Activated naive CD8-positive, alpha-beta T cell treated with anti-CD3 and anti-CD28 coated beads, Interleukin-2, amount 50 U/mL, for 24 hours (primary cell): ENCODE measurements around the gene EPHA7.

Experiments used
- ATAC-seq: fragments of 150-1000 bp; cut with Tn5 transposase; one replicate; pipeline ENCODE4 v1.10.0; 2021
- DNase-seq: peaks from one replicate; pipeline ENCODE4 v3.0.0; 2021
- H3K27ac Mint-ChIP-seq: one replicate; pipeline ENCODE4 v1.8.0; 2021; ENCODE audit warnings: mild to moderate bottlenecking, mixed read lengths
- H3K27me3 Mint-ChIP-seq: one replicate; pipeline ENCODE4 v1.8.0; 2021; ENCODE audit warnings: mixed read lengths
- H3K36me3 Mint-ChIP-seq: one replicate; pipeline ENCODE4 v1.8.0; 2021; ENCODE audit warnings: low read depth, mixed read lengths
- H3K4me1 Mint-ChIP-seq: one replicate; pipeline ENCODE4 v1.8.0; 2021; ENCODE audit warnings: mixed read lengths
- H3K4me3 Mint-ChIP-seq: one replicate; pipeline ENCODE4 v1.8.0; 2021; ENCODE audit warnings: mild to moderate bottlenecking, moderate library complexity, mixed read lengths
- H3K9me3 Mint-ChIP-seq: one replicate; pipeline ENCODE4 v1.8.0; 2021; ENCODE audit warnings: mixed read lengths

The EPHA7 gene

DNA sequence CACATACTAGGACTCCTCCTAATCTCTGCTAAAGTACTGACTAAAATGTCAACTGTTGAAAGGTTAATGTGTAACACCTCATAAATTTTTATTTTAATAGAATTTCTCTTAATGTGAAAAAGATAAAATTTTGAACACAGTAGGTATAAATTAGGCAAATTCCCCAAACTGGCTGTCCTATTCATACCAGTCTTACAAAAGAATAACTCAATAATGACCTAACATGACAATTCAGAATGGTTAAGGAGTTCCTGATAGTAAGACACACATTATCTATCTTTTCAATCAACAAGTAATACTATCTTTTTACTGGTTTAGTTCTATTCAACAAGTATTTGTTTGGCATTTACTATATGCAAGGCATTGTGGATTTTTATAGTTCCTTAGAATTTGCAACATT is 141.1 kb downstream of the EPHA7 start:
- ATAC-seq (no peak), DNase-seq (no peak)
- Mint-ChIP-seq H3K36me3 (no peaks in the 10 kb centered on the region), H3K4me3 (no peak overlapping the region), H3K27ac (no peak overlapping the region), H3K9me3 (peaks cover under 1% of the 10 kb centered on the region), H3K4me1 (no peaks in the 10 kb centered on the region), H3K27me3 (no peaks in the 10 kb centered on the region)

DNA sequence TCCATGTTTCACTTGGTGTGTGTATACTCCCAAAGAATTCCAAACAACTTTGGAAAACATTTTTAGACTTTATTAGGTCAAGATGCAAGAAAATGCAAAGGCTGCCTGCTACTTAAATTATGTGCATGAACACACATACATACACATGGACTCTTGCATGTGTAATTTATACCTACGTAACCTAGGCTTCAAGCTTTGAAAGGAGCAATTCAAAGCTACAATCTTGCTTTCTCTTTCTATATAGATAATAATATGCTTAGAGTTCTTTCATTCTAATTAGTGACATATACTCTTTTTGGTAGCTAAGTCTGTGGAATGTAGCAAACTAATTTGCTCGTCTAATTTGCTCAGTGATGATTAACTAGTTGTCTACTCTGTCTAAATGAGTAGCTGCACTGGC is 146.5 kb downstream of the EPHA7 start:
- Mint-ChIP-seq H3K36me3 (no peaks in the 10 kb centered on the region), H3K27me3 (no peaks in the 10 kb centered on the region), H3K4me1 (no peaks in the 10 kb centered on the region), H3K27ac (no peak overlapping the region), H3K9me3 (no peaks in the 10 kb centered on the region), H3K4me3 (no peak overlapping the region)
- no peak for DNase-seq
- no peak for ATAC-seq

DNA sequence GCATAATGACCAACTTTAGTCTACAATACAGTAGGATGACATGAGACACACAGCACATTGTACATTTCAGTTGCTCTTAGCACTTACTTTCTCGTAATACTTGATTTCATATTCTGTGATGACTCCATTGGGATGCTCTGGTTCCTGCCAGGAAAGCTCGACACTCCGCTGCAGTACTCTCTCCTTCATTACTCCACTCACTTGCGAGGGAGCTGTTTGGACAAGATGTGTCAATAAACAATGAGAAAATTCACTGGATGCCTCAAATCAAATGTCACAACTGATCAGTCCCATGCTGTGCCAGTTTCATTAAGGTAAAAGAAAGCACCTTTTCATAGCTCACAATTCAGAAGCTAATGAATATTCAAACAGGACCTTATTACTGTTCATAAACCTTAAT is 147.1 kb downstream of the EPHA7 start:
- no peaks in the 10 kb centered on the region for H3K36me3 Mint-ChIP-seq
- H3K9me3 Mint-ChIP-seq, result no peaks in the 10 kb centered on the region
- H3K27ac Mint-ChIP-seq, result no peak overlapping the region
- no peak overlapping the region for H3K4me3 Mint-ChIP-seq
- DNase-seq (no peak), ATAC-seq (no peak)
- no peaks in the 10 kb centered on the region for H3K27me3 Mint-ChIP-seq
- H3K4me1 Mint-ChIP-seq, result no peaks in the 10 kb centered on the region

DNA sequence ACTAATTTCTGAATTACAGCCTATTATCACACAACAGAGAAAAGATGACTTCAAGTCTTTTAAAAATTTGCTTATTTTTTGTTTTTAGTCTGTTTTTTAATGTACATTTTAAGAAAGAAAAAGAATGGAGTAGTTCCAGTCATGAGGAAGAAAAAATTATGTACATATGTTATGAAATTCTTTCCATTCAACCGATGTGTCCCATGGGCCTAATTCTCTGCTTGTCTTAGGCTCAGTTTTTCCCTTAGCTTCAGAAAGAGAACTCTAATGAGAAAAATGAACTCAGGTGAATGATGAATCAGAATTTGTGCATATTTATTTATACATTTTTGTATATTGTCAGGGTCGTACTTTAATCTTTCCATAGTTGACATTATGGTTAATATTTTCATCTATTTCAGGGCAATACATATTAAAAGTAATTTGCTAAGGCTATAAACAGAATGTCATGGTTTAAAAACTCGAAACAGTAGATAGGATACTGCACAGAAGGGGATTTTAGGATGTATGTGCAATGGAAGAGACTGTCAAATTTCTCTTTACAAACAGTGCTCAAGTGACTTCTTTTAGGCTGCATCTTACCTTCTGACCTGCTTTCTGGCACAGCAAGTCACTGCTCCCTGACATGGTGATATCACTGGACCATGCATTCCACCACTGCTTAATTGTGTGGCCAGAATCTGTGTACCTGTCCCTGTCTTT is 153.1 kb downstream of the EPHA7 start:
- no peak for ATAC-seq
- Mint-ChIP-seq H3K4me3 (no peak overlapping the region), H3K9me3 (no peaks in the 10 kb centered on the region), H3K27ac (no peak overlapping the region), H3K27me3 (no peaks in the 10 kb centered on the region), H3K36me3 (no peaks in the 10 kb centered on the region), H3K4me1 (no peaks in the 10 kb centered on the region)
- no peak for DNase-seq

DNA sequence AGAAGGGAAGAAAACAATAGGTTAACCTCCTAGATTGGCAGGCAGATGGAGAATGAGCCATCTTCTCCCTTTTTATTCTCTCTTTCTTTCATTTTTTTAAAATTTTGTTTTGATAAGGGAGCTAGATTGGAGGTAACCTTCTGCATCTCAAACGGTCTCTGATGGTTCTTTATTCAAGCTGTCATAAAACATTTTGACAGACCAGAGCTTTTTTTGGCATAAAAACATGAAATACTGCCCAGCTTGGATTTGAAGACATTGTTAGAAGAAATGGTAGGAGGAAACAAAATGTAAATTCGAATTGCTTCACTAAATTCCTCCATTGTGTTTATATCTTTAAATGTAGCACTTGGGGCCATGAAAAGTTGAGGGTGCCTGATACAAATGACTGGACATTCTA is 158.5 kb downstream of the EPHA7 start:
- ATAC-seq (no peak), DNase-seq (no peak)
- H3K27ac Mint-ChIP-seq, result no peak overlapping the region
- peaks cover 6% of the 10 kb centered on the region for H3K9me3 Mint-ChIP-seq
- no peaks in the 10 kb centered on the region for H3K36me3 Mint-ChIP-seq
- no peaks in the 10 kb centered on the region for H3K27me3 Mint-ChIP-seq
- H3K4me1 Mint-ChIP-seq, result no peaks in the 10 kb centered on the region
- H3K4me3 Mint-ChIP-seq, result no peak overlapping the region

- Mint-ChIP-seq H3K27ac (no peak overlapping the region), H3K4me3 (no peak overlapping the region), H3K9me3 (peaks cover 6% of the 10 kb centered on the region), H3K27me3 (no peaks in the 10 kb centered on the region), H3K36me3 (no peaks in the 10 kb centered on the region), H3K4me1 (no peaks in the 10 kb centered on the region)
- no peak for DNase-seq
- no peak for ATAC-seq
Measured at GRCh38 chr6:93259332-93259731, 160.0 kb downstream of the EPHA7 start.

DNA sequence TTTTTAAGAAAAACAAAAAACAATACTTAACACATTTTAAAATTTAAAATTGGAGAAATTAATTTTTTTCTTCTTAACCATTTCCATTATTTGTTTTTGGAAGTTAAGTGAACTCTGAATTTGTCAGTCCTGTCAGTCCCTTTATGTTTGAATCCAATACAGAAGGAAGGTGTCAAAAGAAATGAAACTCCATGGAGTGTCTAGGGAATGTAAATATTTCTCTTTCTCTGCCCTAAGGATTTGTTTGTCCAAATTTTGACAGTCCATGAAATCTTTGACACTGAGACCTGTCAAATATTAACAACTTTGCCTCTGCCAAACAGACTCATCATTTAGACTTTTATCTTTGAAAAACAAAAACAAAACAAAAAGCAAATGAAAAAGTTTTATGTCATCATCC is 166.4 kb downstream of the EPHA7 start:
- H3K27ac Mint-ChIP-seq, result no peak overlapping the region
- DNase-seq, result no peak
- no peak overlapping the region for H3K4me3 Mint-ChIP-seq
- H3K4me1 Mint-ChIP-seq, result no peaks in the 10 kb centered on the region
- no peaks in the 10 kb centered on the region for H3K27me3 Mint-ChIP-seq
- H3K9me3 Mint-ChIP-seq, result peaks cover 5% of the 10 kb centered on the region
- H3K36me3 Mint-ChIP-seq, result no peaks in the 10 kb centered on the region
- ATAC-seq, result no peak

- Mint-ChIP-seq H3K4me3 (no peak overlapping the region), H3K27ac (no peak overlapping the region), H3K36me3 (no peaks in the 10 kb centered on the region), H3K4me1 (no peaks in the 10 kb centered on the region), H3K9me3 (peaks cover 5% of the 10 kb centered on the region), H3K27me3 (no peaks in the 10 kb centered on the region)
- ATAC-seq (no peak), DNase-seq (no peak)
Measured at GRCh38 chr6:93248631-93249030, 170.7 kb downstream of the EPHA7 start.

DNA sequence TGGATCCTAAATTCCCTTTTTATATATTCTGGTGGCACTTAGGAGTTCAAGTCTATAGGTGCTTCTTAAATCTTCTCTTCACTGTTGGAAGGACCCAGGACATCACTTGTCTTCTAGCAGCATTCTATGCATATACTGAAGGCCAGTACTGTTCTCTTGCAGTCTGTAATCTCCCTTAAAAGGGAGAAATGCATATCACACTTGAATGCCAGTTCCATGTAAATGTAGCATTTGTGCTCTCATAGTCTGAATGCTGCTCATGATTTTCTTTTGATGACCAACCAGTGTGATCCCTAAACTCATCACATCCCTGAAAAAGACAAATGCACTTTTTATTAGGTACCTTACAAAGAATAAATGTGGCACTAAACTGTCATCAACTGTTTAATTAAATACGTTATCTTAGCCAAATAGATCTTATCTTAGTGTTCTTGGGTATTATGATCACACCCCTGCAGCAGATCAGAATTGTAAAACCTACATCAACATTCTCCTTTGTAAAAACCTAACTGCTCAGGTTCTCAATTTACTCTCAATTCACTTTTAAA is 176.1 kb downstream of the EPHA7 start:
- DNase-seq (no peak), ATAC-seq (no peak)

GRCh38 chr6:93242049-93242448 is 177.3 kb downstream of the EPHA7 start:
- no peak for DNase-seq
- Mint-ChIP-seq H3K27me3 (no peaks in the 10 kb centered on the region), H3K36me3 (no peaks in the 10 kb centered on the region), H3K4me1 (no peaks in the 10 kb centered on the region), H3K9me3 (peaks cover 3% of the 10 kb centered on the region), H3K4me3 (no peak overlapping the region), H3K27ac (no peak overlapping the region)
- ATAC-seq, result no peak

More for the DNA sequence above, 176.1 kb downstream of the EPHA7 start:
- no peak overlapping the region for H3K27ac Mint-ChIP-seq
- no peaks in the 10 kb centered on the region for H3K27me3 Mint-ChIP-seq
- H3K36me3 Mint-ChIP-seq, result no peaks in the 10 kb centered on the region
- no peaks in the 10 kb centered on the region for H3K4me1 Mint-ChIP-seq
- no peak overlapping the region for H3K4me3 Mint-ChIP-seq
- no peaks in the 10 kb centered on the region for H3K9me3 Mint-ChIP-seq

GRCh38 chr6:93238632-93239031 is 180.7 kb downstream of the EPHA7 start:
- no peaks in the 10 kb centered on the region for H3K27me3 Mint-ChIP-seq
- peaks cover 4% of the 10 kb centered on the region for H3K9me3 Mint-ChIP-seq

DNA sequence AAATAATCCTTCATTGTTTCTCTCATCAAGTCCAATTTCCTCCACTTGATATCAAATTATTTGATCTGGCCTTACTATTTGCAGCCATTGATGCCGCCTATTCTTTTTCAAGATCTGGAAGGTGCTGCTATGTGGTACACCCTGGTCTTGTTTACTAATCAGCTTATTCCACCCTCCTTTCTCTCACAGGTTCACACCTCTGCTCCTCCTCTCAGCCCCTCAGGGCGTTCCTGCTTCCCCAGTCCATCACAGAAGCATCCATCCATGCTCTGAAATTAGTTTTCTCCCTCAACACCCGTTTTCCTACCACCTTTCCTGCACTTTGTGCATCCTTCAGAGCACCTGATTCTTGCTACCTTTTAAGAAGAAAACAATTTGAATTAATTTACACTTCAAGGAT is 183.6 kb downstream of the EPHA7 start:
- ATAC-seq, result no peak
- H3K4me1 Mint-ChIP-seq, result no peaks in the 10 kb centered on the region

More at GRCh38 chr6:93238632-93239031, 180.7 kb downstream of the EPHA7 start:
- H3K36me3 Mint-ChIP-seq, result no peaks in the 10 kb centered on the region
- DNase-seq (no peak), ATAC-seq (no peak)
- H3K4me1 Mint-ChIP-seq, result no peaks in the 10 kb centered on the region
- no peak overlapping the region for H3K4me3 Mint-ChIP-seq
- H3K27ac Mint-ChIP-seq, result no peak overlapping the region

DNA sequence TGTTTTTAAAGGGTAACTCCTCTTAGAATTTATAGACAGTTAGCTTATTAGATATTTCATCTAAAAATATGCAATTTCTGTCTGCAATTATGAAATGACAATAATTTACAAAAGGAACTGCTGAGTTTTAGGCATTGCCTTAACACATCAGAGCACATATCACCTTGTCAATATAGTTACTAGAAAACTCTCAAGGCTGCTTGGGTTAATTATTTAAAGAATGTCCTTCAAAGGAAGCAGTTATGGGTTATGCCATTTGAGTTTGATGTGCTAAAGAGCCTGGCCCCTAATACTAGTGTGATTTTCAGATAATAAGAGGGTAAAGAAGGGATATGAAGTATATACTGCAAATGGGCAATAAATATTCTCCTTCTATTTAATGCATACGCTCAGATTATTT is 192.5 kb downstream of the EPHA7 start:
- no peak overlapping the region for H3K4me3 Mint-ChIP-seq
- no peaks in the 10 kb centered on the region for H3K36me3 Mint-ChIP-seq
- ATAC-seq (no peak), DNase-seq (no peak)
- no peaks in the 10 kb centered on the region for H3K9me3 Mint-ChIP-seq
- no peak overlapping the region for H3K27ac Mint-ChIP-seq
- H3K27me3 Mint-ChIP-seq, result no peaks in the 10 kb centered on the region
- H3K4me1 Mint-ChIP-seq, result no peaks in the 10 kb centered on the region

More for the DNA sequence above, 183.6 kb downstream of the EPHA7 start:
- peaks cover 4% of the 10 kb centered on the region for H3K9me3 Mint-ChIP-seq
- H3K36me3 Mint-ChIP-seq, result no peaks in the 10 kb centered on the region
- no peak for DNase-seq
- H3K27me3 Mint-ChIP-seq, result no peaks in the 10 kb centered on the region
- no peak overlapping the region for H3K4me3 Mint-ChIP-seq
- H3K27ac Mint-ChIP-seq, result no peak overlapping the region

- Mint-ChIP-seq H3K27ac (no peak overlapping the region), H3K27me3 (no peaks in the 10 kb centered on the region), H3K9me3 (peaks cover 10% of the 10 kb centered on the region), H3K36me3 (no peaks in the 10 kb centered on the region), H3K4me3 (no peak overlapping the region), H3K4me1 (no peaks in the 10 kb centered on the region)
- DNase-seq (no peak), ATAC-seq (no peak)
Measured at GRCh38 chr6:93222071-93222851, 197.1 kb downstream of the EPHA7 start.

- no peak overlapping the region for H3K27ac Mint-ChIP-seq
- peaks cover 24% of the 10 kb centered on the region for H3K9me3 Mint-ChIP-seq
- DNase-seq, result no peak
- no peaks in the 10 kb centered on the region for H3K27me3 Mint-ChIP-seq
- no peak overlapping the region for H3K4me3 Mint-ChIP-seq
- no peak for ATAC-seq
- no peaks in the 10 kb centered on the region for H3K36me3 Mint-ChIP-seq
- no peaks in the 10 kb centered on the region for H3K4me1 Mint-ChIP-seq
Measured at GRCh38 chr6:93219447-93219846, 199.9 kb downstream of the EPHA7 start.
